ENCODE data around the gene MAPT. TPM values are rescaled to one million over a fixed set of nuclear protein-coding genes. Genes with fewer than 3 reads are reported as not detected.

The MAPT gene
- total RNA-seq, 2 experiments from 2014 or later, result 0.69 to 0.74 TPM

DNA sequence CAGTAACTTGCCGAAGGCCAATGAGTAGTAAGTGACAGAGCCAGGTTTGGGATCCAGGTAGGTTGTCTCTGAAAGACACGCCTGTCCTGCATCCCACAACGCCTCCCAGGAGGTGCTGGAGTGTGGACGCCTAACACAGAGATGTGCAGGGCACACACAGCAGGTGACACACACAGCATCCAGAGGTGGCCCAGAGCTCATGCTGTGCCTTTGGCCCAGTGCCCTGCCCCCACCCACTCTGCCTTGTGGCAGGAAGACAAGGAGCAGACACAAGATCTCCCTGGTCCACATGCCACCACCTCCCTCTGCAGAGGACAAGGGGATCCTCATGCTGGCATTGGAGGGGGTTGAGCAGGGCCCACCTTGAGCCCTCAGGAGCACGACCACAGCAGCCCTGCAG, 90.0 kb downstream of the MAPT start:
- no peak overlapping the region for H3K4me3 Mint-ChIP-seq
- no peaks in the 10 kb centered on the region for H3K9me3 Mint-ChIP-seq
- no peak for ATAC-seq (ENCODE audit: low read depth)
- no peak for DNase-seq
- H3K27me3 Mint-ChIP-seq, result peaks cover 3% of the 10 kb centered on the region
- POLR2A ChIA-PET, result no interaction called here
- no peaks in the 10 kb centered on the region for H3K36me3 Mint-ChIP-seq
- no peak overlapping the region for H3K27ac Mint-ChIP-seq
- peaks cover 2% of the 10 kb centered on the region for H3K4me1 Mint-ChIP-seq

DNA sequence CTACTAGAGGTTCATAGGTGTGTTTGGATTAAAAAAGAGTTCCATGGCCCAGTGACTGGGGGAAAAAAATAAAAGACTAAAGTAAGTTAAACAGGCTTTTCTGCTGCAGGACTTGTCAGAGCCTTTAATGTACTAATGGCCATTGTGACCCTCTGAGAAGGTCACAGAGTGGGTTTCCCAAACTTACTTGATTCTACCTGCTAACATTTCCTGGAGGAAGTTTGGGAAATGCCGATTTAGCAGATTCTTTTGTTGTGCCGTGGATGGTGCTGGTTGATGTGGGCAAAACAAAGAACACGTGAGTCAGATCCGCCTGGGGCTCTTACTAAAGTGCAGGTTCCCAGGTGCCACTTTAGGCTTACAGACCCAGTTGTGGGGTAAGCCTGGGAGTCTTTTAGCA, 91.1 kb downstream of the MAPT start:
- Mint-ChIP-seq H3K9me3 (no peaks in the 10 kb centered on the region), H3K27ac (no peak overlapping the region)
- POLR2A ChIA-PET, result no interaction called here

DNA sequence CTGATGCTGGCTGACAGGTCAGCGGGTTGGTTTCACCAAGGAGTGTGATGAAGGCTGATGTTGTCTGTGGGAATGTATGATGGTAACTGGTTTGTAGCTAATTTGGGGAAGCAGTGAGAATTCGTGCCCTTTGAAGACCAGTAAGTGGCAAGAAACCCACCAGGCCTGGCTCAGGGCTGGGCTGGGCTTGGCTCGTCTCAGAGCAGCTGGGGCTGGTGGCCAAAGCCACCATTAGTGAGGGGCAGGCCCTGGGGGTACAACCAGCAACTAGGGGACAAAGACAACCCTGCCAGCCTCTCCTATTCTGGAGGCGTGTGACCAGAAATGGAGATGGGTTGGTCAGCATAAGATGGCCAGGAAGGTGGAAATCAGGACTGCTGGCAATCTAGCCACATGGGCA, 91.7 kb downstream of the MAPT start:
- POLR2A ChIA-PET, result no interaction called here
- H3K27me3 Mint-ChIP-seq, result no peaks in the 10 kb centered on the region
- H3K36me3 Mint-ChIP-seq, result no peaks in the 10 kb centered on the region
- peaks cover 2% of the 10 kb centered on the region for H3K4me1 Mint-ChIP-seq
- H3K27ac Mint-ChIP-seq, result no peak overlapping the region
- no peak for DNase-seq
- H3K4me3 Mint-ChIP-seq, result no peak overlapping the region
- ATAC-seq (ENCODE audit: low read depth), result no peak
- no peaks in the 10 kb centered on the region for H3K9me3 Mint-ChIP-seq

More for the DNA sequence above, 91.1 kb downstream of the MAPT start:
- Mint-ChIP-seq H3K27me3 (peaks cover 3% of the 10 kb centered on the region), H3K4me1 (peaks cover 2% of the 10 kb centered on the region), H3K4me3 (no peak overlapping the region), H3K36me3 (no peaks in the 10 kb centered on the region)
- no peak for ATAC-seq (ENCODE audit: low read depth)
- DNase-seq, result no peak

DNA sequence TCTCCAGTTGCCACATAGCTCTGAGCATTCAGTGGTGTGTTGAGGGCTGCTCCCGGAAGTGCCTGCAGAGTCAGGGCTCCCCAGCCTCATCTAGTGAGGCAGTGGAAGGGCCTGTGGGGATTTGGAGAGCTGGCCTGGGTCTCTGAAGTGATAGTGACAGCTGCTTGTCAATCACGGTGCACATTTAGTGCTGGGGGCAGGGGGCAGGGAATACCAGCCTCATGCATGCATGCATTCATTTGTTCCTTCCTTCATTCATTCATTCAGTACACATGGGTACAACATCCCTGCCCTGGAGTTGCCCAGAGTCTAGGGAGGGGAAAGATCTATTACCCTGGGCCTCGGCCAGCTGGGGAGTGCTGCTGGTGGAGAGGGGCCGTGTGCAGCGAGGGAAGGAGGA, 93.4 kb downstream of the MAPT start:
- POLR2A ChIA-PET, result no interaction called here
- Mint-ChIP-seq H3K4me3 (no peak overlapping the region), H3K36me3 (no peaks in the 10 kb centered on the region), H3K27me3 (peaks cover 2% of the 10 kb centered on the region), H3K4me1 (peaks cover 2% of the 10 kb centered on the region), H3K9me3 (no peaks in the 10 kb centered on the region), H3K27ac (no peak overlapping the region)
- no peak for DNase-seq
- ATAC-seq (ENCODE audit: low read depth), result no peak

DNA sequence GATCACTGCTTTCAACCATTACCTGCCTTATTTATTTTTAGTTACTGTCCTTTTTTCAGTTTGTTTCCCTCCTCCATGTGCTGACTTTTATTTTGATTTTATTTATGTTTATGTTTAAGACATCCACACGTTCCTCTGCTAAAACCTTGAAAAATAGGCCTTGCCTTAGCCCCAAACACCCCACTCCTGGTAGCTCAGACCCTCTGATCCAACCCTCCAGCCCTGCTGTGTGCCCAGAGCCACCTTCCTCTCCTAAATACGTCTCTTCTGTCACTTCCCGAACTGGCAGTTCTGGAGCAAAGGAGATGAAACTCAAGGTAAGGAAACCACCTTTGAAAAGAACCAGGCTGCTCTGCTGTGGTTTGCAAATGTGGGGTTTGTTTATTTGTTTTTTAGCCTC, 95.4 kb downstream of the MAPT start:
- no peak for ATAC-seq (ENCODE audit: low read depth)
- Mint-ChIP-seq H3K27ac (no peak overlapping the region), H3K4me3 (no peak overlapping the region), H3K9me3 (no peaks in the 10 kb centered on the region), H3K27me3 (peaks cover 2% of the 10 kb centered on the region), H3K4me1 (peaks cover 2% of the 10 kb centered on the region), H3K36me3 (no peaks in the 10 kb centered on the region)
- DNase-seq, result no peak
- POLR2A ChIA-PET, result no interaction called here

DNA sequence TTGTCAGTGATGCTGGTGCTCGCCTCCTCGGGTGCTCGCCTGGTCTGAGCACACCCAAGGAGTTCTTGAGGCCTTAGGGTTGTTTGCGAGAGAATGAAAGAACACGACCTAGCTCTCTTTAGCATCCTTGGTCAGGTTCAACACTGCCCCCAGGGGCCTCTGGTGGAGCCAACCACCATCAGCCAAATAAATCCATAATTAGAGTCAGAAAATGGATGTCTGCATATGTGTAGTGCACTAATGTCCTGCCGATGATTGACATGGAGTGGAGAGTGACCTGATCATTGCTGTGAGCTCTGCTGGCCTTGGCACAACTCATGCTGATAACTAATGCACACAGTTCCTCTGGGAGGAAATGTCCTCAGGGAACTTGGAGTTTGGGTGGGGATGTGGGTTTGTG, 96.5 kb downstream of the MAPT start:
- Mint-ChIP-seq H3K36me3 (no peaks in the 10 kb centered on the region), H3K4me1 (peaks cover under 1% of the 10 kb centered on the region), H3K9me3 (no peaks in the 10 kb centered on the region), H3K27ac (no peak overlapping the region), H3K4me3 (no peak overlapping the region), H3K27me3 (peaks cover 2% of the 10 kb centered on the region)
- POLR2A ChIA-PET, result no interaction called here
- DNase-seq, result no peak
- ATAC-seq (ENCODE audit: low read depth), result no peak

DNA sequence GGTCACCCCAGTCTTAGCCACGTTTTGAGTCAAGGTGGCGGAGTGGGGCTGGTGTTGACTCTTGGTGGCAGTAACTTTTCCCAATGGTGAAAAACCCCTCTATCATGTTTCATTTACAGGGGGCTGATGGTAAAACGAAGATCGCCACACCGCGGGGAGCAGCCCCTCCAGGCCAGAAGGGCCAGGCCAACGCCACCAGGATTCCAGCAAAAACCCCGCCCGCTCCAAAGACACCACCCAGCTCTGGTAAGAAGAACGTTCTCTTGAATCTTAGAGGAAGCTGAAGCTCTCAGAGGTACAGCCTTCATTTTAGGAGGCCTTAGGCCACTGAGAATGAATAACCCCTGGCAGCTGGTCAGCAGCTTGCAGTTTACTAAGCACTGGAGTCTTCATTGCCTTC, 97.0 kb downstream of the MAPT start:
- no peak for DNase-seq
- ATAC-seq (ENCODE audit: low read depth), result no peak
- no peak overlapping the region for H3K4me3 Mint-ChIP-seq
- H3K4me1 Mint-ChIP-seq, result no peaks in the 10 kb centered on the region
- no peak overlapping the region for H3K27ac Mint-ChIP-seq
- POLR2A ChIA-PET, result no interaction called here
- no peaks in the 10 kb centered on the region for H3K36me3 Mint-ChIP-seq
- no peaks in the 10 kb centered on the region for H3K9me3 Mint-ChIP-seq
- H3K27me3 Mint-ChIP-seq, result peaks cover 2% of the 10 kb centered on the region

DNA sequence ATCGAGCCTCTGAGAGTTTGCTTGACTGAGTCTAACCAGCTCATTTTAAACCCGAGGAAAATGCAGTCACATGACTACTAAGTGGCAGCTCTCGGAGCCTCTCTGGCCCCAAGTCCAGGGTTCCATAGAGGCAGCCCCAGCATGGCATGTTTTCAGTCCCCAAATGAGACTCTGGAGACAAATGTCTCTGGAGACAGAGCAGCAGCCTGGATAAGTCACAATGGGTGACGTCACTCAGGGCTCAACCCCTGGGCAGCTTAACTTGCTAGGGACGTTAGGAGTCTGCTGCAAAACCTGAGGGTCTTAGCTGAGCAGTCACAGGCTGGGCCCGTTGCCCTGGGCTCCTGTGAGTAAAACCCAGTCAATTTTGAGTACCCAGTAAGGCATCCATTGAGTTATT, 97.8 kb downstream of the MAPT start:
- H3K27ac Mint-ChIP-seq, result no peak overlapping the region
- H3K27me3 Mint-ChIP-seq, result peaks cover 2% of the 10 kb centered on the region
- POLR2A ChIA-PET, result no interaction called here
- H3K9me3 Mint-ChIP-seq, result no peaks in the 10 kb centered on the region
- no peak overlapping the region for H3K4me3 Mint-ChIP-seq
- H3K36me3 Mint-ChIP-seq, result no peaks in the 10 kb centered on the region
- H3K4me1 Mint-ChIP-seq, result no peaks in the 10 kb centered on the region
- ATAC-seq (ENCODE audit: low read depth) (no peak), DNase-seq (no peak)

DNA sequence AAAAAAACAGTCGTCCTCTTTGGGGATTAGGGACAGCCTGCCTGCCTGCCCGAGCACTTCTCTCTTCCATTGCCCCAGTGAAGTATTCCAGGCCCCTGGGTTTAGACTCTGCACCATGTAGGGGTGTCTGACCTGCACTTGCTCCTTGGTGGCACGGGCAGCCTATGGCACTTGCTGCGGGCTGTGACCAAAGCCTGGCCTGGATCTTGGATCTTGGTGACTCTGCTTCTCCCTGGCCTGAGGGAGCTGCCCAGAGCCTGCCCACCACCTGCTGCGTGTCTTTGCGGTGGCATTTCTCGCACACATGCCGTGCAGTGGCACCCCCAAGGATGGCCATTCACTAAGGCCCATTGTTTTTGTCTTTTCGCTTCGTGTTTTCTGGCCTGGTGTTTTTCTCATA, 98.5 kb downstream of the MAPT start:
- ATAC-seq (ENCODE audit: low read depth) (no peak), DNase-seq (no peak)
- H3K27ac Mint-ChIP-seq, result no peak overlapping the region
- no peak overlapping the region for H3K4me3 Mint-ChIP-seq
- H3K27me3 Mint-ChIP-seq, result peaks cover 2% of the 10 kb centered on the region
- POLR2A ChIA-PET, result interaction anchor here (0.8 kb wide), 1 partner anchor 270 kb away, joined by 3 read pairs; no protein-coding TSS in a partner anchor
- H3K36me3 Mint-ChIP-seq, result no peaks in the 10 kb centered on the region
- H3K4me1 Mint-ChIP-seq, result no peaks in the 10 kb centered on the region
- no peaks in the 10 kb centered on the region for H3K9me3 Mint-ChIP-seq

DNA sequence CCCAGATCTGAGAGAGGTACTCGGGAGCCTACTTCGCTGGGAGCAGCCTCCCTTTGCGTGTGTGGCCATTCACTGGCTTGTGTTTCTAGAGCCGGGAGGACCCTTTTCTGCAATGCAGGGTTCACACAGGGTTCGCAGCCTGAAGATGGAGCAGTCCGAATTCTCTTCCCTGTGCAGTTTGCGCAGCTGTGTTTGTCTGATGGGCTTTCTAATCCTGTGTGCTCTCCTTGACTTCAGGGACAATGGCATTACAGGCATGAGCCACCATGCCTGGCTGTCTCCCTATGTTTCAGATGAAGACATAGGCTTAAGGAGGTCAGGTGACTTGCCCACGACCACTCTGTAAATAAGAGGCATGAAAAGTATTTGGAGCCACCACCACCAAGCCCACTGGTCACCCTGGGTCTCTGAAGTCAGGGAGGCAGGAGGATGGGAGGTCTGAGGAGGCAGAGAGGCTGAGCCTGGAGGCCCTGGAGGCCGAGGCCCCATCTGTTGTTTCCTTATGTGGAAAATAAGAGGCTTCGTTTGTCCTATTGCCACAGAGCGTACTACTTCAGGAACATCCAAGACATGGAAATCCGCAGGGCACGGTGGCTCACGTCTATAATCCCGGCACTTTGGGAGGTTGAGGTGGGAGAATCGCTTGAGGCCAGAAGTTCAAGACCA, 99.7 kb downstream of the MAPT start:
- POLR2A ChIA-PET, result no interaction called here
- H3K4me3 Mint-ChIP-seq, result no peak overlapping the region
- no peaks in the 10 kb centered on the region for H3K36me3 Mint-ChIP-seq
- H3K27ac Mint-ChIP-seq, result no peak overlapping the region
- DNase-seq (no peak), ATAC-seq (ENCODE audit: low read depth) (no peak)
- no peaks in the 10 kb centered on the region for H3K9me3 Mint-ChIP-seq
- H3K4me1 Mint-ChIP-seq, result no peaks in the 10 kb centered on the region
- peaks cover 2% of the 10 kb centered on the region for H3K27me3 Mint-ChIP-seq

DNA sequence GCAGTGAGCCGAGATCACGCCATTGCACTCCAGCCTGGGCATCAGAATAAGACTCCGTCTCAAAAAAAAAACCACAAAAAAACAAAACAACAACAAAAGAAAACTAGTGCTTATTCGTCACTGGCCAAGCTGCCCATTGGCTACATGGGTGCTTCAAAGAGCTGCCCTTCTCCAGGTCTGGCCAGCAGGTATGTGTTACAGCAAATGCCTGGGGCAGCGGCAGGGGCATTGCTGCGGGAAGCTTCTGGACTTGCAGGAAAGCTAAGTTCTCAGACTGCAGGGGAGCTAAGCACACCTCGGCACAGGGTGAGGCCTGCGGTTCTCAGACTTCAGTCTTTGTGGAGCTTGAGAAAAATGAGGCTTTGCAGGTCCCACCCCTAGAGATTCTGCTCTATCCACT, 100.6 kb downstream of the MAPT start:
- Mint-ChIP-seq H3K27ac (no peak overlapping the region), H3K9me3 (no peaks in the 10 kb centered on the region), H3K36me3 (no peaks in the 10 kb centered on the region), H3K4me1 (no peaks in the 10 kb centered on the region), H3K27me3 (peaks cover 2% of the 10 kb centered on the region), H3K4me3 (no peak overlapping the region)
- POLR2A ChIA-PET, result interaction anchor here (0.5 kb wide), 1 partner anchor 22 kb away, joined by 3 read pairs; no protein-coding TSS in a partner anchor
- no peak for ATAC-seq (ENCODE audit: low read depth)
- no peak for DNase-seq

DNA sequence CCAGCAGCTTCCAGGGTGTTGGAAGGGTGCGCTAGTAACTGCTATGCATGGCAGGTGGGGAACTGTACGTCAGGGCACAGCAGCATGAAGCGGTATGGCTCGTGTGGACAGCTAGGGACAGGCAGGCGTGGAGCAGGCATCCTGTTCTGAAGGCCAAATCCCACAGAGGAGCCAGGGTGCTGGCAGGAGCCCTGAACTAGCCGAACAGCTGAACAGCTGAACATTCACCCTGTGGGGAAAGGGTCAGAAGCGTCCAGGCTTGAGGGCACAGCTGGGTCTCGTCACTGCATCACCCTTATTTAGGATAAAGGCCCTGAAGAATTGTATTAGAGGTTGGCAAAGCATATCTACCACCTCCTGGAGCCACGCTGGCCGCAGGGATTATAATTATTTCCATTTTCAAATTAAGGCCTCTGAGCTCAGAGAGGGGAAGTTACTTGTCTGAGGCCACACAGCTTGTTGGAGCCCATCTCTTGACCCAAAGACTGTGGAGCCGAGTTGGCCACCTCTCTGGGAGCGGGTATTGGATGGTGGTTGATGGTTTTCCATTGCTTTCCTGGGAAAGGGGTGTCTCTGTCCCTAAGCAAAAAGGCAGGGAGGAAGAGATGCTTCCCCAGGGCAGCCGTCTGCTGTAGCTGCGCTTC, 101.4 kb downstream of the MAPT start:
- no peaks in the 10 kb centered on the region for H3K4me1 Mint-ChIP-seq
- H3K36me3 Mint-ChIP-seq, result no peaks in the 10 kb centered on the region
- POLR2A ChIA-PET, result interaction anchor here (0.5 kb wide), 1 partner anchor 21 kb away, joined by 3 read pairs; no protein-coding TSS in a partner anchor
- H3K9me3 Mint-ChIP-seq, result no peaks in the 10 kb centered on the region
- peaks cover 2% of the 10 kb centered on the region for H3K27me3 Mint-ChIP-seq
- DNase-seq (no peak), ATAC-seq (ENCODE audit: low read depth) (no peak)
- no peak overlapping the region for H3K4me3 Mint-ChIP-seq
- H3K27ac Mint-ChIP-seq, result no peak overlapping the region

DNA sequence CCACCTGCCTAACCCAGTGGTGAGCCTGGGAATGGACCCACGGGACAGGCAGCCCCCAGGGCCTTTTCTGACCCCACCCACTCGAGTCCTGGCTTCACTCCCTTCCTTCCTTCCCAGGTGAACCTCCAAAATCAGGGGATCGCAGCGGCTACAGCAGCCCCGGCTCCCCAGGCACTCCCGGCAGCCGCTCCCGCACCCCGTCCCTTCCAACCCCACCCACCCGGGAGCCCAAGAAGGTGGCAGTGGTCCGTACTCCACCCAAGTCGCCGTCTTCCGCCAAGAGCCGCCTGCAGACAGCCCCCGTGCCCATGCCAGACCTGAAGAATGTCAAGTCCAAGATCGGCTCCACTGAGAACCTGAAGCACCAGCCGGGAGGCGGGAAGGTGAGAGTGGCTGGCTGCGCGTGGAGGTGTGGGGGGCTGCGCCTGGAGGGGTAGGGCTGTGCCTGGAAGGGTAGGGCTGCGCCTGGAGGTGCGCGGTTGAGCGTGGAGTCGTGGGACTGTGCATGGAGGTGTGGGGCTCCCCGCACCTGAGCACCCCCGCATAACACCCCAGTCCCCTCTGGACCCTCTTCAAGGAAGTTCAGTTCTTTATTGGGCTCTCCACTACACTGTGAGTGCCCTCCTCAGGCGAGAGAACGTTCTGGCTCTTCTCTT, 102.1 kb downstream of the MAPT start:
- no peaks in the 10 kb centered on the region for H3K36me3 Mint-ChIP-seq
- H3K4me3 Mint-ChIP-seq, result no peak overlapping the region
- no peaks in the 10 kb centered on the region for H3K9me3 Mint-ChIP-seq
- POLR2A ChIA-PET, result no interaction called here
- no peak for DNase-seq
- H3K4me1 Mint-ChIP-seq, result no peaks in the 10 kb centered on the region
- no peak overlapping the region for H3K27ac Mint-ChIP-seq
- H3K27me3 Mint-ChIP-seq, result peaks cover 2% of the 10 kb centered on the region
- no peak for ATAC-seq (ENCODE audit: low read depth)

DNA sequence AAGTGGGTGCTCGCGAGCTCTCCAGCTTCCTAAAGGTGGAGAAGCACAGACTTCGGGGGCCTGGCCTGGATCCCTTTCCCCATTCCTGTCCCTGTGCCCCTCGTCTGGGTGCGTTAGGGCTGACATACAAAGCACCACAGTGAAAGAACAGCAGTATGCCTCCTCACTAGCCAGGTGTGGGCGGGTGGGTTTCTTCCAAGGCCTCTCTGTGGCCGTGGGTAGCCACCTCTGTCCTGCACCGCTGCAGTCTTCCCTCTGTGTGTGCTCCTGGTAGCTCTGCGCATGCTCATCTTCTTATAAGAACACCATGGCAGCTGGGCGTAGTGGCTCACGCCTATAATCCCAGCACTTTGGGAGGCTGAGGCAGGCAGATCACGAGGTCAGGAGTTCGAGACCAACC, 102.8 kb downstream of the MAPT start:
- Mint-ChIP-seq H3K4me1 (no peaks in the 10 kb centered on the region), H3K36me3 (no peaks in the 10 kb centered on the region), H3K27ac (no peak overlapping the region), H3K4me3 (no peak overlapping the region), H3K9me3 (no peaks in the 10 kb centered on the region), H3K27me3 (no peaks in the 10 kb centered on the region)
- POLR2A ChIA-PET, result no interaction called here
- DNase-seq, result no peak
- no peak for ATAC-seq (ENCODE audit: low read depth)

Data from activated naive CD8-positive, alpha-beta T cell treated with anti-CD3 and anti-CD28 coated beads, Interleukin-2, amount 10 ng/mL, durations not matched to agents 7 days and 5 days (primary cell).